Stimulated activated effector memory CD8-positive, alpha-beta T cell treated with anti-CD3 and anti-CD28 coated beads, Interleukin-12 subunit alpha, Interleukin-12 subunit beta, amount 100 ng/mL, for 72 hours (primary cell): ENCODE results near the gene CLCN4.

Experiments used
- ATAC-seq: fragments of 150-1000 bp; cut with Tn5 transposase; 2 replicates; pipeline ENCODE4 v1.10.0; 2021
- DNase-seq, 2 donors: peaks; one replicate each; pipeline ENCODE4 v3.0.0; 2021 to 2022; ENCODE audit warnings: low spot score in 2 of 2
- H3K27ac Mint-ChIP-seq: one replicate; pipeline ENCODE4 v1.8.0; 2022; ENCODE audit warnings: mild to moderate bottlenecking, mixed read lengths
- H3K36me3 Mint-ChIP-seq: one replicate; pipeline ENCODE4 v1.8.0; 2022; ENCODE audit warnings: mild to moderate bottlenecking, mixed read lengths
- H3K4me1 Mint-ChIP-seq: one replicate; pipeline ENCODE4 v1.8.0; 2022; ENCODE audit warnings: mixed read lengths
- H3K4me3 Mint-ChIP-seq: one replicate; pipeline ENCODE4 v1.8.0; 2022; ENCODE audit warnings: mild to moderate bottlenecking, mixed read lengths
- H3K9me3 Mint-ChIP-seq: one replicate; pipeline ENCODE4 v1.8.0; 2022; ENCODE audit warnings: mixed read lengths

CLCN4 gene

GRCh38 chrX:10168226-10168625 is 11.5 kb downstream of the CLCN4 start:
- DNase-seq: no peak
- Mint-ChIP-seq H3K36me3 (no peaks in the 10 kb centered on the region), H3K27ac (no peak overlapping the region), H3K4me1 (peaks cover 15% of the 10 kb centered on the region), H3K4me3 (no peak overlapping the region), H3K9me3 (no peaks in the 10 kb centered on the region)
- ATAC-seq: no peak

GRCh38 chrX:10169175-10169574 is 12.4 kb downstream of the CLCN4 start:
- Mint-ChIP-seq H3K27ac (no peak overlapping the region), H3K36me3 (no peaks in the 10 kb centered on the region), H3K9me3 (no peaks in the 10 kb centered on the region), H3K4me3 (no peak overlapping the region), H3K4me1 (peaks cover 15% of the 10 kb centered on the region)
- DNase-seq: no peak
- no peak for ATAC-seq

- no peak overlapping the region for H3K4me3 Mint-ChIP-seq
- H3K9me3 Mint-ChIP-seq: no peaks in the 10 kb centered on the region
- H3K36me3 Mint-ChIP-seq: no peaks in the 10 kb centered on the region
- no peak for ATAC-seq
- H3K27ac Mint-ChIP-seq: no peak overlapping the region
- H3K4me1 Mint-ChIP-seq: peaks cover 15% of the 10 kb centered on the region
- DNase-seq: no peak
Observed at GRCh38 chrX:10171249-10171648, 14.5 kb downstream of the CLCN4 start.

GRCh38 chrX:10172877-10173276 is 16.1 kb downstream of the CLCN4 start:
- DNase-seq (no peak), ATAC-seq (no peak)
- Mint-ChIP-seq H3K4me3 (no peak overlapping the region), H3K4me1 (no peaks in the 10 kb centered on the region), H3K36me3 (no peaks in the 10 kb centered on the region), H3K9me3 (no peaks in the 10 kb centered on the region), H3K27ac (no peak overlapping the region)

- H3K27ac Mint-ChIP-seq: no peak overlapping the region
Observed at GRCh38 chrX:10173331-10173900, 16.6 kb downstream of the CLCN4 start.

GRCh38 chrX:10174051-10174450 is 17.3 kb downstream of the CLCN4 start:
- no peaks in the 10 kb centered on the region for H3K9me3 Mint-ChIP-seq
- no peak overlapping the region for H3K27ac Mint-ChIP-seq

More at GRCh38 chrX:10173331-10173900, 16.6 kb downstream of the CLCN4 start:
- H3K4me1 Mint-ChIP-seq: no peaks in the 10 kb centered on the region
- H3K9me3 Mint-ChIP-seq: no peaks in the 10 kb centered on the region
- H3K4me3 Mint-ChIP-seq: no peak overlapping the region
- no peaks in the 10 kb centered on the region for H3K36me3 Mint-ChIP-seq
- ATAC-seq (no peak), DNase-seq (no peak)

GRCh38 chrX:10174810-10175209 is 18.0 kb downstream of the CLCN4 start:
- Mint-ChIP-seq H3K9me3 (no peaks in the 10 kb centered on the region), H3K27ac (no peak overlapping the region), H3K4me1 (no peaks in the 10 kb centered on the region), H3K4me3 (no peak overlapping the region), H3K36me3 (no peaks in the 10 kb centered on the region)
- no peak for DNase-seq
- no peak for ATAC-seq

More at GRCh38 chrX:10174051-10174450, 17.3 kb downstream of the CLCN4 start:
- no peak for ATAC-seq
- H3K4me1 Mint-ChIP-seq: no peaks in the 10 kb centered on the region
- no peak for DNase-seq
- H3K4me3 Mint-ChIP-seq: no peak overlapping the region
- no peaks in the 10 kb centered on the region for H3K36me3 Mint-ChIP-seq

GRCh38 chrX:10175319-10175871 is 18.6 kb downstream of the CLCN4 start:
- ATAC-seq: no peak
- DNase-seq: no peak
- Mint-ChIP-seq H3K4me3 (no peak overlapping the region), H3K27ac (no peak overlapping the region), H3K36me3 (no peaks in the 10 kb centered on the region), H3K4me1 (no peaks in the 10 kb centered on the region), H3K9me3 (no peaks in the 10 kb centered on the region)

GRCh38 chrX:10176121-10177003 is 19.6 kb downstream of the CLCN4 start:
- ATAC-seq (no peak), DNase-seq (no peak)
- Mint-ChIP-seq H3K4me3 (no peak overlapping the region), H3K9me3 (no peaks in the 10 kb centered on the region), H3K36me3 (no peaks in the 10 kb centered on the region), H3K4me1 (no peaks in the 10 kb centered on the region), H3K27ac (no peak overlapping the region)

GRCh38 chrX:10177004-10177396 is 20.2 kb downstream of the CLCN4 start:
- H3K36me3 Mint-ChIP-seq: no peaks in the 10 kb centered on the region
- H3K4me1 Mint-ChIP-seq: no peaks in the 10 kb centered on the region
- no peak overlapping the region for H3K27ac Mint-ChIP-seq
- ATAC-seq (no peak), DNase-seq (no peak)
- H3K4me3 Mint-ChIP-seq: no peak overlapping the region
- no peaks in the 10 kb centered on the region for H3K9me3 Mint-ChIP-seq

GRCh38 chrX:10177601-10178000 is 20.8 kb downstream of the CLCN4 start:
- Mint-ChIP-seq H3K9me3 (no peaks in the 10 kb centered on the region), H3K4me1 (no peaks in the 10 kb centered on the region), H3K36me3 (no peaks in the 10 kb centered on the region), H3K27ac (no peak overlapping the region), H3K4me3 (no peak overlapping the region)
- no peak for DNase-seq
- ATAC-seq: no peak

GRCh38 chrX:10178866-10179463 is 22.2 kb downstream of the CLCN4 start:
- H3K27ac Mint-ChIP-seq: no peak overlapping the region
- H3K36me3 Mint-ChIP-seq: no peaks in the 10 kb centered on the region
- no peak for ATAC-seq
- no peaks in the 10 kb centered on the region for H3K9me3 Mint-ChIP-seq
- H3K4me3 Mint-ChIP-seq: no peak overlapping the region
- no peak for DNase-seq
- no peaks in the 10 kb centered on the region for H3K4me1 Mint-ChIP-seq

- Mint-ChIP-seq H3K9me3 (no peaks in the 10 kb centered on the region), H3K4me3 (no peak overlapping the region), H3K4me1 (no peaks in the 10 kb centered on the region), H3K27ac (no peak overlapping the region), H3K36me3 (no peaks in the 10 kb centered on the region)
- no peak for DNase-seq
- ATAC-seq: no peak
Observed at GRCh38 chrX:10183760-10184159, 27.0 kb downstream of the CLCN4 start.

- H3K9me3 Mint-ChIP-seq: no peaks in the 10 kb centered on the region
- no peak overlapping the region for H3K27ac Mint-ChIP-seq
- no peak for DNase-seq
- H3K4me3 Mint-ChIP-seq: no peak overlapping the region
- H3K4me1 Mint-ChIP-seq: no peaks in the 10 kb centered on the region
- no peak for ATAC-seq
- H3K36me3 Mint-ChIP-seq: no peaks in the 10 kb centered on the region
Observed at GRCh38 chrX:10184411-10184810, 27.6 kb downstream of the CLCN4 start.

- Mint-ChIP-seq H3K4me3 (no peak overlapping the region), H3K27ac (no peak overlapping the region), H3K9me3 (no peaks in the 10 kb centered on the region), H3K4me1 (no peaks in the 10 kb centered on the region), H3K36me3 (no peaks in the 10 kb centered on the region)
- DNase-seq (no peak), ATAC-seq (no peak)
Observed at GRCh38 chrX:10186355-10186754, 29.6 kb downstream of the CLCN4 start.

- no peak overlapping the region for H3K4me3 Mint-ChIP-seq
- ATAC-seq: no peak
- no peak for DNase-seq
- no peaks in the 10 kb centered on the region for H3K9me3 Mint-ChIP-seq
- no peaks in the 10 kb centered on the region for H3K36me3 Mint-ChIP-seq
- H3K4me1 Mint-ChIP-seq: no peaks in the 10 kb centered on the region
- H3K27ac Mint-ChIP-seq: no peak overlapping the region
Observed at GRCh38 chrX:10187421-10187820, 30.6 kb downstream of the CLCN4 start.
